ENCODE results near the gene STPG3.

Gene STPG3

GRCh38 chr9:137270929-137271695 is 20.0 kb downstream of the STPG3 start:
- no peak for DNase-seq (ENCODE audit: low spot score)
- in situ Hi-C loops (cut with MboI; ENCODE audit: low sequenced_read_pairs, unreplicated experiment), result no loop called here
- TF ChIP-seq, protein P1, sequence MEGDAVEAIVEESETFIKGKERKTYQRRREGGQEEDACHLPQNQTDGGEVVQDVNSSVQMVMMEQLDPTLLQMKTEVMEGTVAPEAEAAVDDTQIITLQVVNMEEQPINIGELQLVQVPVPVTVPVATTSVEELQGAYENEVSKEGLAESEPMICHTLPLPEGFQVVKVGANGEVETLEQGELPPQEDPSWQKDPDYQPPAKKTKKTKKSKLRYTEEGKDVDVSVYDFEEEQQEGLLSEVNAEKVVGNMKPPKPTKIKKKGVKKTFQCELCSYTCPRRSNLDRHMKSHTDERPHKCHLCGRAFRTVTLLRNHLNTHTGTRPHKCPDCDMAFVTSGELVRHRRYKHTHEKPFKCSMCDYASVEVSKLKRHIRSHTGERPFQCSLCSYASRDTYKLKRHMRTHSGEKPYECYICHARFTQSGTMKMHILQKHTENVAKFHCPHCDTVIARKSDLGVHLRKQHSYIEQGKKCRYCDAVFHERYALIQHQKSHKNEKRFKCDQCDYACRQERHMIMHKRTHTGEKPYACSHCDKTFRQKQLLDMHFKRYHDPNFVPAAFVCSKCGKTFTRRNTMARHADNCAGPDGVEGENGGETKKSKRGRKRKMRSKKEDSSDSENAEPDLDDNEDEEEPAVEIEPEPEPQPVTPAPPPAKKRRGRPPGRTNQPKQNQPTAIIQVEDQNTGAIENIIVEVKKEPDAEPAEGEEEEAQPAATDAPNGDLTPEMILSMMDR (IDR thresholded peaks at IDR 0.05; ENCODE audit: borderline replicate concordance, control extremely low read depth, extremely low read depth, insufficient read depth, missing control alignments), result no peak

- in situ Hi-C loops (cut with MboI; ENCODE audit: low sequenced_read_pairs, unreplicated experiment), result no loop called here
- DNase-seq (ENCODE audit: low spot score), result no peak
- TF ChIP-seq, protein P1 (IDR thresholded peaks at IDR 0.05; ENCODE audit: borderline replicate concordance, control extremely low read depth, extremely low read depth, insufficient read depth, missing control alignments), result no peak
These were observed 20.6 kb downstream of the STPG3 start for GRCh38 chr9:137271696-137272076.

DNA sequence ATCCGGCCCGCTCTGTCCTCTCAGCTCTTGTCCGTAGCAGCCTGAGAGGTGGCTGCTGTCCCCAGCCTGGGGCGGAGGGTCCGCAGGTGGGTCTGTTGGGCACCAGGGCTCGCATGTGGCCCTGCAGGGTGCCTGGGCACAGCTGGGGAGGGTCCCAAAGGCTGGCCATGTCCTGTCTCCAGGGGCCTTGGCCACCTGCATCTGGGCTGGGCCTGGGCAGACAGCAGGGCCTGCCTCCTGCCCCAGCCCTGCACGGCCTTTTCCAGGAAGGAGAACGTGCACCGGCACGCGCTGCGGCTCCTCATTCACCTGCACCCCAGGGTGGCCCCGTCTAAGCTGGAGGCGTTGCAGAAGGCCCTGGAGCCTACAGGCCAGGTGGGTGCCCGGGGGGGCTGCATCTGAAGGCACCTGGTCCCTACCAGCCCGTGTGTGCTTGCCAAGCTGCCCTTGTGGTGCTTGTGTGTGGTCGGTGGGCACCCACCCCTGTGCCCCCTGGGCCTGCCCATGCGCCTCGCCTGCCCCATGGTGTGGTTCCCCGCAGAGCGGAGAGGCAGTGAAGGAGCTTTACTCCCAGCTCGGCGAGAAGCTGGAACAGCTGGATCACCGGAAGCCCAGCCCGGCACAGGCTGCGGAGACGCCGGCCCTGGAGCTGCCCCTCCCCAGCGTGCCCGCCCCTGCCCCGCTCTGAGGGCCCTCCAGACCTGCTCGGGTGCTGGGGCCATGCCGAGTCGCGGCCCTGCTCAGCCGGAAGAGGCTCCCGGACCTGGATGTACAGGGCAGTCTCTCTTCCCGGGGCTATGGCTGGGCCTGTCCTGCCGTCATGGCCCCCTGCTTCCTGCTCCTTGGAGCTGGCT is 21.4 kb downstream of the STPG3 start:
- TF ChIP-seq, protein P1 (IDR thresholded peaks at IDR 0.05; ENCODE audit: borderline replicate concordance, control extremely low read depth, extremely low read depth, insufficient read depth, missing control alignments), result no peak

GRCh38 chr9:137273095-137273490 is 22.0 kb downstream of the STPG3 start:
- in situ Hi-C loops (cut with MboI; ENCODE audit: low sequenced_read_pairs, unreplicated experiment), result no loop called here
- DNase-seq (ENCODE audit: low spot score), result no peak
- TF ChIP-seq, protein P1 (IDR thresholded peaks at IDR 0.05; ENCODE audit: borderline replicate concordance, control extremely low read depth, extremely low read depth, insufficient read depth, missing control alignments), result no peak

More for the DNA sequence above, 21.4 kb downstream of the STPG3 start:
- DNase-seq (ENCODE audit: low spot score), result no peak
- in situ Hi-C loops (cut with MboI; ENCODE audit: low sequenced_read_pairs, unreplicated experiment), result no loop called here

DNA sequence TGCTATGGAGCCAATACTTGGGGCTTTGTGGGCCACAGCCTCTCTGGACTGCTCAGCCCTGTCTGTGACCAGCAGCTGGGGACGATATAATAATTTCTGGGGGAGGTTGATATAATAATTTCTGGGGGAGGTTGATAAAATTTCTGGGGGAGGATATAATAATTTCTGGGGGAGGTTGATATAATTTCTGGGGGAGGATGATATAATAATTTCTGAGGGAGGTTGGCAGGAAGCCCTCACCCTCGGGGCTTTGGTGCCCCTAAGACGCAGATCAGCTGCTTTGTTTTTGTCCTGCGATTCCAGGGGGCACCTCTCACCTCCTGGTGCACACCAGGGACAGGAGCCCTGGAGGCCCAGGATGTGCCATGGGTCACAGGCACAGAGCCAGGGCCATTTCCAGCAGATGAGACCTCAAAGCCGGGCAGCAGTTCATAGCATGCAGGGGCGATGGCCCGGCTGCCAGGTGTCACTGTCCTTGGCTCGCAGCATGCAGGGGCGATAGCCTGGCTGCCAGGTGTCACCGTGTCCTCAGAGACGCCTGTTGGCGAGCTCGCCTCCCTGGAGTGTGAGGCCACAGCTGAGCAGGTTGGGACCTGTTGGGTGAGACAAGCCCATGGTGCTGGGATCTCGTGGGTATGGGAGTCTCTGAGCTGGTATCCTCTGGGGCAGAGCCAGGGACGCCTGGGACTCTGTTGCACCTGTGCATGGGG is 22.7 kb downstream of the STPG3 start:
- TF ChIP-seq, protein P1 (IDR thresholded peaks at IDR 0.05; ENCODE audit: borderline replicate concordance, control extremely low read depth, extremely low read depth, insufficient read depth, missing control alignments), result no peak
- in situ Hi-C loops (cut with MboI; ENCODE audit: low sequenced_read_pairs, unreplicated experiment), result no loop called here

DNA sequence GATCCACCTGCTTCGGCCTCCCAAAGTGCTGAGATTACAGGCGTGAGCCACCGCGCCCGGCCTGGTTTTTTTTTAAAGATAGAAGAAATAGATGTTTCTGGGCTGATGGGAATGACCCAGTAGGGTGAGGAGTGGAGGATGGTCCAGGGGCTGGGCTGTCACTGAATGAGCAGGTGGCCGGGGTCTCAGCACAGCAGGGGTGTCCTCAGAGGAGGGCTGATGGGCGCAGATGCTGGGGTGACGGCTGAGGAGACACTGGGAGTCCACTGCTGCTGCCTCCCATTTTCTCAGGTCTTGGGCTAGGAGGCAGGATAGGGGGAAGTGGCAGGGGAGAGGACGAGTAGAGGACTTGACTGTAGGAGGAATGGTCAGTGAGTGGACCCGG is 24.1 kb downstream of the STPG3 start:
- TF ChIP-seq, protein P1 (IDR thresholded peaks at IDR 0.05; ENCODE audit: borderline replicate concordance, control extremely low read depth, extremely low read depth, insufficient read depth, missing control alignments), result no peak
- in situ Hi-C loops (cut with MboI; ENCODE audit: low sequenced_read_pairs, unreplicated experiment), result loop anchor here (25.0 kb wide), 1 partner anchor 262 kb away; no protein-coding TSS in a partner anchor
- DNase-seq (ENCODE audit: low spot score), result no peak

More for the DNA sequence above, 22.7 kb downstream of the STPG3 start:
- DNase-seq (ENCODE audit: low spot score), result no peak
